Activated CD8-positive, alpha-beta memory T cell treated with anti-CD3 and anti-CD28 coated beads, Interleukin-2, amount 50 U/mL, for 4 hours (primary cell): ENCODE measurements around the gene SFSWAP.
"Not testable (repeated sequence)": the region's sequence is repeated elsewhere in the genome, so short reads cannot be mapped to it uniquely, and the experiment has no call there.

Source experiments
- DNase-seq: peaks from one replicate; pipeline ENCODE4 v3.0.0-alpha.2; 2020

SFSWAP gene

GRCh38 chr12:131710464-131711457 is at the start of gene SFSWAP:
Gene SFSWAP, plus strand, starts transcription at chr12:131711090. Its CDS starts 140 bp downstream, at chr12:131711230.
- DNase-seq = peak; percentile 75

- DNase-seq = not testable (repeated sequence)
Measured at GRCh38 chr12:131661170-131661985, 49.5 kb upstream of the SFSWAP start.

- DNase-seq = not testable (repeated sequence)
Measured at GRCh38 chr12:131661986-131662288, 49.0 kb upstream of the SFSWAP start.

- not testable (repeated sequence) for DNase-seq
Measured at GRCh38 chr12:131662346-131662745, 48.5 kb upstream of the SFSWAP start.

- not testable (repeated sequence) for DNase-seq
Measured at GRCh38 chr12:131665666-131666065, 45.2 kb upstream of the SFSWAP start.

- not testable (repeated sequence) for DNase-seq
Measured at GRCh38 chr12:131666486-131666885, 44.4 kb upstream of the SFSWAP start.

GRCh38 chr12:131666978-131667601 is 43.8 kb upstream of the SFSWAP start:
- not testable (repeated sequence) for DNase-seq

- no peak for DNase-seq
Measured at GRCh38 chr12:131671276-131671675, 39.6 kb upstream of the SFSWAP start.

GRCh38 chr12:131671871-131672270 is 39.0 kb upstream of the SFSWAP start:
- no peak for DNase-seq

GRCh38 chr12:131672311-131672940 is 38.5 kb upstream of the SFSWAP start:
- no peak for DNase-seq

- no peak for DNase-seq
Measured at GRCh38 chr12:131672941-131673887, 37.7 kb upstream of the SFSWAP start.

- DNase-seq = no peak
Measured at GRCh38 chr12:131673888-131674257, 37.0 kb upstream of the SFSWAP start.

GRCh38 chr12:131674373-131674772 is 36.5 kb upstream of the SFSWAP start:
- DNase-seq = no peak

GRCh38 chr12:131675126-131676080 is 35.5 kb upstream of the SFSWAP start:
- no peak for DNase-seq

- DNase-seq = no peak
Measured at GRCh38 chr12:131676544-131676943, 34.3 kb upstream of the SFSWAP start.

GRCh38 chr12:131677067-131677466 is 33.8 kb upstream of the SFSWAP start:
- not testable (repeated sequence) for DNase-seq

- no peak for DNase-seq
Measured at GRCh38 chr12:131677699-131678098, 33.2 kb upstream of the SFSWAP start.

- not testable (repeated sequence) for DNase-seq
Measured at GRCh38 chr12:131678389-131679181, 32.3 kb upstream of the SFSWAP start.

- DNase-seq = not testable (repeated sequence)
Measured at GRCh38 chr12:131679186-131679585, 31.7 kb upstream of the SFSWAP start.
